ENCODE data around the gene OSBPL10. TPM values are rescaled to one million over a fixed set of nuclear protein-coding genes. Genes with fewer than 3 reads are reported as not detected.
"Not testable (repeated sequence)": the region's sequence is repeated elsewhere in the genome, so short reads cannot be mapped to it uniquely, and the experiment has no call there.

OSBPL10 gene
- total RNA-seq, 1 donor from 2014 or later: 40.6 TPM

- no peak for DNase-seq
Measured at GRCh38 chr3:31810991-31811433, 170.1 kb downstream of the OSBPL10 start.

GRCh38 chr3:31808143-31808720 is 172.8 kb downstream of the OSBPL10 start:
- DNase-seq: no peak

- DNase-seq: no peak
Measured at GRCh38 chr3:31804251-31805051, 176.6 kb downstream of the OSBPL10 start.

GRCh38 chr3:31802981-31803740 is 177.9 kb downstream of the OSBPL10 start:
- DNase-seq: no peak

GRCh38 chr3:31800436-31800835 is 180.6 kb downstream of the OSBPL10 start:
- no peak for DNase-seq

GRCh38 chr3:31798840-31799239 is 182.2 kb downstream of the OSBPL10 start:
- no peak for DNase-seq

- no peak for DNase-seq
Measured at GRCh38 chr3:31793821-31794220, 187.2 kb downstream of the OSBPL10 start.

GRCh38 chr3:31791090-31791430 is 190.0 kb downstream of the OSBPL10 start:
- no peak for DNase-seq

GRCh38 chr3:31790193-31791089 is 190.6 kb downstream of the OSBPL10 start:
- no peak for DNase-seq

GRCh38 chr3:31789429-31789828 is 191.6 kb downstream of the OSBPL10 start:
- DNase-seq: no peak

GRCh38 chr3:31785734-31786133 is 195.3 kb downstream of the OSBPL10 start:
- DNase-seq: no peak

GRCh38 chr3:31785286-31785685 is 195.8 kb downstream of the OSBPL10 start:
- no peak for DNase-seq

GRCh38 chr3:31783851-31784250 is 197.2 kb downstream of the OSBPL10 start:
- not testable (repeated sequence) for DNase-seq

- DNase-seq: not testable (repeated sequence)
Measured at GRCh38 chr3:31782306-31782705, 198.8 kb downstream of the OSBPL10 start.

GRCh38 chr3:31779514-31779913 is 201.5 kb downstream of the OSBPL10 start:
- no peak for DNase-seq

GRCh38 chr3:31777887-31778286 is 203.2 kb downstream of the OSBPL10 start:
- DNase-seq: no peak

GRCh38 chr3:31777092-31777491 is 204.0 kb downstream of the OSBPL10 start:
- DNase-seq: no peak

GRCh38 chr3:31776016-31776415 is 205.0 kb downstream of the OSBPL10 start:
- DNase-seq: no peak

GRCh38 chr3:31775383-31775782 is 205.7 kb downstream of the OSBPL10 start:
- DNase-seq: no peak

GRCh38 chr3:31772758-31773473 is 208.1 kb downstream of the OSBPL10 start:
- no peak for DNase-seq

GRCh38 chr3:31772272-31772671 is 208.8 kb downstream of the OSBPL10 start:
- DNase-seq: no peak
